AG04450 (cell line): ENCODE data around the gene NUDT22. TPM values are rescaled to one million over a fixed set of nuclear protein-coding genes. Genes with fewer than 3 reads are reported as not detected.

ENCODE experiments used
- CTCF ChIA-PET: fragments of 300-600, 350-600 bp; formaldehyde crosslinking; extraction: SDS; loops from one replicate; lab custom pipeline; 2022; ENCODE audit warnings: antibody characterized with exemption, inconsistent platforms; lab: Charles Lee
- POLR2A ChIA-PET: fragments of 350-600 bp; formaldehyde crosslinking; extraction: SDS; loops from one replicate; lab custom pipeline; 2021; ENCODE audit warnings: antibody characterized with exemption, inconsistent platforms; lab: Yijun Ruan, JAX
- DNase-seq: peaks from one replicate; pipeline ENCODE4 v3.0.0-alpha.2; 2011; ENCODE audit warnings: low read depth, low spot score
- H3K27ac ChIP-seq: one replicate; pipeline ENCODE4 v1.5.1; 2012; ENCODE audit warnings: low read depth, low read length, control low read depth
- H3K27me3 ChIP-seq: one replicate; pipeline ENCODE4 v1.6.0; 2012; ENCODE audit warnings: low read length; ENCODE audit not compliant: control insufficient read depth, insufficient read depth
- H3K4me3 ChIP-seq: 2 replicates; pipeline ENCODE4 v1.5.1; 2011; ENCODE audit warnings: mild to moderate bottlenecking, low read depth, low read length, control low read depth
- H3K9me3 ChIP-seq: 2 replicates; pipeline ENCODE4 v1.5.1; 2012; ENCODE audit warnings: low read length; ENCODE audit not compliant: control insufficient read depth, insufficient read depth
- polyA plus RNA-seq: library from polyadenylated mRNA; depleted of rRNA; stranded (reverse); fragments of >200 nt; gene quantifications from 2 replicates; pipeline ENCODE4 v1.2.3, GENCODE V29; 2011
- TF ChIP-seq, protein P1 (sequence below): IDR thresholded peaks from 2 replicates; pipeline ENCODE4 v1.5.1; 2011; ENCODE audit warnings: low read depth, low read length, control low read depth, inconsistent platforms

Gene NUDT22
- polyA plus RNA-seq, 1 experiment, result 18.8 TPM

DNA sequence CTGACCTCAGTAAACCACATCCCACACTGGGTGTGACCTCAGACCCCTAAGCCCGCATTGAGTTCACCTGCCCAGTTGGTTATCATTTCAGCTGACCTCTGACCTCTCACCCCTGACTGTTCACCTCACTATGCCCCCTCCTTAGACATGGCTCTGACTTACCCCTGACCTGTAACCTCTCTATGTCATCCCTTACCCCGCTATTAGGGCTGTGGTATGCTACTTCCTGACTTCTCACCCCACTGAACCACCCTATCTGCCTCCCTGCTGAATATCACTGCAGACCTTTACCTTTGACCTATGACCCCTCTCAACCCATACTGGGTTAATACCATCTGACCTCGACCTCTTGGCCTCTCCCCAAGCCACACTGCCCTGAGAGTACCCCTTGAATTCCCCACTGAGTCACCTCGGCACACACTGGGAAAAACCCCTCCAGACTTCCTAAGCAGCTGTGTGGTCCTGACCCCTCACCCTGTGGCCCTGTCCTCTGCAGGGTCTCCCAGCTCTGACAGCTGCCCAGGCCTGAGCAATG is 33.5 kb downstream of the NUDT22 start:
- no peak for DNase-seq
- Histone ChIP-seq H3K27me3 (no peaks in the 10 kb centered on the region), H3K9me3 (no peaks in the 10 kb centered on the region; the same call in 1 of the 2 replicates), H3K27ac (no peak overlapping the region), H3K4me3 (no peak overlapping the region)
- POLR2A ChIA-PET, result interaction anchor here (1.2 kb wide), 1 partner anchor 78 kb away, joined by 5 read pairs; no protein-coding TSS in a partner anchor
- CTCF ChIA-PET, result no interaction called here
- TF ChIP-seq, protein P1, sequence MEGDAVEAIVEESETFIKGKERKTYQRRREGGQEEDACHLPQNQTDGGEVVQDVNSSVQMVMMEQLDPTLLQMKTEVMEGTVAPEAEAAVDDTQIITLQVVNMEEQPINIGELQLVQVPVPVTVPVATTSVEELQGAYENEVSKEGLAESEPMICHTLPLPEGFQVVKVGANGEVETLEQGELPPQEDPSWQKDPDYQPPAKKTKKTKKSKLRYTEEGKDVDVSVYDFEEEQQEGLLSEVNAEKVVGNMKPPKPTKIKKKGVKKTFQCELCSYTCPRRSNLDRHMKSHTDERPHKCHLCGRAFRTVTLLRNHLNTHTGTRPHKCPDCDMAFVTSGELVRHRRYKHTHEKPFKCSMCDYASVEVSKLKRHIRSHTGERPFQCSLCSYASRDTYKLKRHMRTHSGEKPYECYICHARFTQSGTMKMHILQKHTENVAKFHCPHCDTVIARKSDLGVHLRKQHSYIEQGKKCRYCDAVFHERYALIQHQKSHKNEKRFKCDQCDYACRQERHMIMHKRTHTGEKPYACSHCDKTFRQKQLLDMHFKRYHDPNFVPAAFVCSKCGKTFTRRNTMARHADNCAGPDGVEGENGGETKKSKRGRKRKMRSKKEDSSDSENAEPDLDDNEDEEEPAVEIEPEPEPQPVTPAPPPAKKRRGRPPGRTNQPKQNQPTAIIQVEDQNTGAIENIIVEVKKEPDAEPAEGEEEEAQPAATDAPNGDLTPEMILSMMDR, result no peak

DNA sequence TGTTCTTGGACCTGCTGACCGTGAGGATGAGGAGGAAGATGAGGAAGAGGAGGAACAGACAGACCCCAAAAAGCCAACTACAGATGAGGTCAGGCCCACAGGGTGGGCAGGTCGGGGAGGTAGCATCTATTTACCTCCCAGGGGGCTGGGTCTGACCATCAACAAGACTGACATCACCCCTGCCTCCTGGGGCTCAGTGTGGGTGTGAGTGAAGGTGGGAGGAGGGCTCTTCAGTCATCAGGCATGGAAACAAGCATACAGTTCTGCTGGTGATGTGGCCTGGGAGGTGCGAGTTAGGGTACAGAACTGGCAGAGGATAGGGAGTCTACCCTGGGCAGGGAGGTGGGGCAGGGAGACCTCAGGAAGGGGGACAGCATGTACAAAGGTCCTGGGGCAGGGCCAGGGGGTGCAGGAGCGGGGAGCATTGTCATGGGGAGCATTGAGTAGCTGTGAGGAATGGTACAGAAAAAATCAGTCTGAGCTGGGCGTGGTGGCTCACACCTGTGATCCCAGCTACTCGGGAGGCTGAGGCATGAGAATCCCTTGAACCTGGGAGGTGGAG is 34.2 kb downstream of the NUDT22 start:
- no peak overlapping the region for H3K27ac ChIP-seq
- CTCF ChIA-PET, result no interaction called here
- no peak overlapping the region for H3K4me3 ChIP-seq
- TF ChIP-seq, protein P1, result no peak
- H3K27me3 ChIP-seq, result no peaks in the 10 kb centered on the region
- DNase-seq, result no peak
- POLR2A ChIA-PET, result no interaction called here
- H3K9me3 ChIP-seq, result no peaks in the 10 kb centered on the region; the same call in 1 of the 2 replicates

DNA sequence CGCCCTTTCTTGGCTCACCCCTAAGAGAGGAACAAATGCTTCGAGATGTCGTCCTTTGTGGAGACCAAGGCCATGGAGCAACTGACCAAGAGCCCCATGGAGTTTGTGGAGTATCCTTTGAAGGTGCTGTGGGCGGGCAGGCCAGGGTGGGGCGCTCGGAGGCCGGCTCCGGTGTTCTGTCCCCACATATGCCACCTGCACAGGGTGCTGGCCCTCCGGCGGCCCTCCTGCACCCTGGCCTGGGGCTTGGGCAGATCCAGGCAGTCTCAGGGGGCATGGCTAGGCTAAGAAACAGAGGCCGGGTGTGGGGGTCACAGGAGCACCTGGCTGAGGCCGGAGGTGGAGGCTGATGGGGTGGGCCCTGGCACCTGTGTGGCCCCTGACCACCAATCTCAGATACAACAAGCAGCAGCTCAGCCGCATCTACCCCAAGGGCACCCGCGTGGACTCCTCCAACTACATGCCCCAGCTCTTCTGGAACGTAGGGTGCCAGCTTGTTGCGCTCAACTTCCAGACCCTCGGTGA is 35.5 kb downstream of the NUDT22 start:
- POLR2A ChIA-PET, result no interaction called here

GRCh38 chr11:64262271-64263002 is 36.4 kb downstream of the NUDT22 start:
- Histone ChIP-seq H3K27me3 (no peaks in the 10 kb centered on the region), H3K4me3 (no peak overlapping the region), H3K9me3 (no peaks in the 10 kb centered on the region; the same call in 1 of the 2 replicates), H3K27ac (no peak overlapping the region)
- POLR2A ChIA-PET, result interaction anchor here (0.7 kb wide), 1 partner anchor 10 kb away, joined by 8 read pairs; no protein-coding TSS in a partner anchor
- TF ChIP-seq, protein P1, result no peak
- CTCF ChIA-PET, result interaction anchor here (1.0 to 1.5 kb wide), 2 partner anchors 12 to 42 kb away, joined by 3 to 4 read pairs; partner anchors contain the start of gene PLCB3
- DNase-seq, result no peak

More for the DNA sequence above, 35.5 kb downstream of the NUDT22 start:
- no peak overlapping the region for H3K4me3 ChIP-seq
- TF ChIP-seq, protein P1, result no peak
- DNase-seq, result no peak
- H3K27ac ChIP-seq, result no peak overlapping the region
- CTCF ChIA-PET, result interaction anchor here (1.0 kb wide), 1 partner anchor 11 kb away, joined by 3 read pairs; the partner anchor contains the start of gene PLCB3
- H3K27me3 ChIP-seq, result no peaks in the 10 kb centered on the region
- no peaks in the 10 kb centered on the region; the same call in 1 of the 2 replicates for H3K9me3 ChIP-seq
